Limb (tissue), 2 donors: ENCODE data around the gene SP140L.
"Not testable (repeated sequence)": the region's sequence is repeated elsewhere in the genome, so short reads cannot be mapped to it uniquely, and the experiment has no call there.

Source experiments
- DNase-seq, 2 donors: peaks; one replicate each; pipeline ENCODE4 v3.0.0-alpha.2; 2016; ENCODE audit errors: extremely low spot score in 2 of 2

The SP140L gene

GRCh38 chr2:230323385-230324106 lies 3.4 kb upstream of the SP140L start:
- no peak for DNase-seq

- DNase-seq: no peak
These were observed 2.5 kb upstream of the SP140L start for GRCh38 chr2:230324503-230324902.

GRCh38 chr2:230325316-230326243 lies 1.4 kb upstream of the SP140L start:
- DNase-seq: no peak

- no peak for DNase-seq
These were observed 593 bp downstream of the SP140L start for GRCh38 chr2:230327418-230328154.

GRCh38 chr2:230328155-230328458 lies 1.1 kb downstream of the SP140L start:
- DNase-seq: no peak

GRCh38 chr2:230329946-230330605 lies 3.1 kb downstream of the SP140L start:
- no peak for DNase-seq

- DNase-seq: no peak
These were observed 3.7 kb downstream of the SP140L start for GRCh38 chr2:230330725-230331124.

GRCh38 chr2:230335461-230335863 lies 8.5 kb downstream of the SP140L start:
- DNase-seq: no peak

GRCh38 chr2:230335864-230336506 lies 9.0 kb downstream of the SP140L start:
- no peak for DNase-seq

GRCh38 chr2:230341936-230342528 lies 15.0 kb downstream of the SP140L start:
- DNase-seq: not testable (repeated sequence)

- DNase-seq: not testable (repeated sequence)
These were observed 16.1 kb downstream of the SP140L start for GRCh38 chr2:230343041-230343624.

GRCh38 chr2:230343747-230344146 lies 16.8 kb downstream of the SP140L start:
- DNase-seq: no peak

- no peak for DNase-seq
These were observed 19.5 kb downstream of the SP140L start for GRCh38 chr2:230346465-230346864.

GRCh38 chr2:230346921-230347533 lies 20.0 kb downstream of the SP140L start:
- no peak for DNase-seq

GRCh38 chr2:230347659-230348305 lies 20.8 kb downstream of the SP140L start:
- DNase-seq: no peak

- no peak for DNase-seq
These were observed 21.8 kb downstream of the SP140L start for GRCh38 chr2:230348787-230349186.

GRCh38 chr2:230356084-230356483 lies 29.1 kb downstream of the SP140L start:
- no peak for DNase-seq

GRCh38 chr2:230358305-230358704 lies 31.3 kb downstream of the SP140L start:
- no peak for DNase-seq

GRCh38 chr2:230360028-230360427 lies 33.0 kb downstream of the SP140L start:
- DNase-seq: no peak
